GM20431 (cell line): ENCODE data around the gene SUSD1.

ENCODE experiments used
- in situ Hi-C: fragments of 300-500 bp; cut with MseI, MboI; formaldehyde crosslinking; loops from one replicate; pipeline ENCODE4 v1.15.0; 2020; ENCODE audit warnings: low sequenced_read_pairs; ENCODE audit not compliant: unreplicated experiment

Gene SUSD1

DNA sequence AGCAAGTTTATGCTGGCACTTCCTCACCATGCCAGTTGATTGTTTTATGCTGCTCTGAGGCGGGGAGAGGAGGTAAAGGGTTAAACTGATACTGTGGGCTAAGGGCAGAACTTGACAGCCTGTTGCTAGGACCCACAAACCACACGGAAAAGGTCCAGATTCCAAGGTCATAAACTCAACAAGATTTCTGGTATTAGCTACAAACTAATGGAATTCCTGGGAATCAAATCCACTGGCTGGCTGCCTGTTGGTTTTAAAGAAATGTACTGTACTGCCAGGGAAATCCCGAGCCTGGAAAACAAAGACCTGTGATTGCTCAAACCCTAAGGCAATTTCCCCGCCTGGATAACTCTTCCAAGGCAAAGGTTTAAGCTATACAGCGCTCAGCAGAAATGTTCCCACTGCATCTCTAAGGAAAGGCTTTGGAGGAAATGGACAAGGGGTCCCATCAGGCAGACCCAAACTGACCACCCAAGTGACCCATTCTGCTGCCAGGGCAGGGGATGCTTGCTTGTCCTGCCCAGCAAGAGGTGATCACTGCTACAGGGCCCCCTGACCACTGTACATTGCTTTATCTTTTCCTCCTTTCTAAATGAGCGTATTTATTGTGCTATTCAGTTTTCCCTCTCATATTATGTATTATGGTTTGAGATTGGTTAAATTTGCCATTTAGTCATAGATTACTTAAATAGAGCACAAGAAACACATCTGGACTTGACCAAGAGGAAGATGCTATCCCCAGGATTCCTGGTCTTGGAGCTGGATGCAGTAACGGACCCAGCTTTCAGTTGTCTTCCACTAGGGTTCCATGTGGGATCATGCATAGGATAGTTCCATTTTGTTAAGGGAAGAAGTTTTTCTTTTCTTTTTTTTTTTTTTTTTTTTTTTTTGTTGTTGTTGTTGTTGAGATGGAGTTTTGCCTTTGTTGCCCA lies 124.3 kb downstream of the SUSD1 start:
- in situ Hi-C loops: no loop called here

DNA sequence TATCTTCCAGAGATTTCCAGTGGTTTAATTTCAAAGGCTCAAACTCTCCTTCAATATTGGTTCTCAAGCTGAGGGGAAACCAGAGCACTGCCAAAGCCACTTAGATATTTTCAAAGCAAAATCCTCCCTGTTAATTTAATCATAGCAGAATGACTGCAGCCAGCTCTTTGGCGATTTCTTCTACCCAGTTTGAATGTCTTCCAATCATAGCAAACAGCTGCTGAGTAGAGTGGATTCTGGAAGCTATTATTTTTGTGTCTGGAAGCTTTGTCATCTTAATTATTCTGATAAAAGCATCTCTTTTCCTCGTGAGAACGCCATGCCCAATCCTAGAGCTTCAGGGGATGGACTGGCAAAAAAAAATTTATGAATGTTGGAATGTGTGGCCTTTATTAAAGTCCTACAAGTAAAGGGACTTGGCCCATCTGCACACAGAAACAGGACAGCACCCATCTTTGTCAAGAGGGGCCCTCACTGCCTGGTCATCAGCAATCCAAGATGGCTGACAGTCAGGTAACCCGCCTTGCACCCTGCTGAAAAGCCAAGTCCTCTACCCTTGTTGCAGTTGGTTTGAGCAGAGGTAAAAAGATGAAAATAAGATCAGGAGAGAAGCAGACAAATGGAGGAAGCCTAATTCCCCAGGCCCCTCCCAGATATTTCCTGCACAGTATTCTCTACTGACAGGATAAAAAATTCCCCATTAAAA lies 125.1 kb downstream of the SUSD1 start:
- in situ Hi-C loops: no loop called here

- in situ Hi-C loops: no loop called here
These were observed 126.0 kb downstream of the SUSD1 start for GRCh38 chr9:112048924-112049691.

DNA sequence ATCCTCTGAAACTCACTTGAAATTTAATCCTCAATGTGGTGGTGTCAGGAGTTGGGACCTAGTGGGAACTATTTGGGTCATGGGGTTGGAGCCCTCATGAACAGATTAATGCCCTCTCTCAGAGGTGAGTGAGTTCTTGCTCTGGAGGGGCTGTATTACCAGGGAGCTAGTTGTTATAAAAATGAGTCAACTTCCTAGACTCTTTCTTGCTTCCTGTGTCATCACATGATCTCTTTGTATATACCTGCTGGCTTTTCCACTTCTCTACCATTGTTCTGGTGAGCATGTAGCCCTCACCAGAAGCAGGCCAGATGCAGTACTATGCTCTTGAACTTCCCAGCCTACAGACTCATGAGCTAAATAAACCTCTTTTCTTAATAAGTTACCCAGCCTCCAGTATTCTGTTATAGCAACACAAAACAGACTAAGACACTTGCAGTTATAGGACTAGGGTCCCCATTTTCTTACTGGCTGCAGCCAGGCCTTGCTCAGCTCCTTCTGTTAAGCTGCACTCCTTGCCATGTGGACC lies 127.5 kb downstream of the SUSD1 start:
- in situ Hi-C loops: no loop called here

- in situ Hi-C loops: no loop called here
These were observed 128.9 kb downstream of the SUSD1 start for GRCh38 chr9:112046181-112046580.

DNA sequence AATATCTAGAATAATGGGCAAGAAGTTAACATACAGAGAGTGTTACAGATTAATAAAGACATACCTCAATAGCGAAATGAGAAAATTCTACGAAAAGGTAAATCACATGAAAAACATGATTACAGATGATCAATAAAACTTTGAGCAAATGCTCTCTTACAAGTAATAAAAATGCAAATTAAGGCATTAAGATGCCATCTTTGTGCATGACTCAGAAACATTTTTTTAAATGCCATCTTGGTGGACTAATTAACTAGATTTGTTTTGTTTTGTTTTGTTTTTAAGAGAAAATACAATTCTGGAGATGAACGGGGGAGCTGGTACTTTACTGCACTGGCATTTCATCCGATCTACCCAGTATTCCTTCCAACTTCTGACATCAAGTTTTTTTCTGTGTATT lies 130.2 kb downstream of the SUSD1 start:
- in situ Hi-C loops: no loop called here

DNA sequence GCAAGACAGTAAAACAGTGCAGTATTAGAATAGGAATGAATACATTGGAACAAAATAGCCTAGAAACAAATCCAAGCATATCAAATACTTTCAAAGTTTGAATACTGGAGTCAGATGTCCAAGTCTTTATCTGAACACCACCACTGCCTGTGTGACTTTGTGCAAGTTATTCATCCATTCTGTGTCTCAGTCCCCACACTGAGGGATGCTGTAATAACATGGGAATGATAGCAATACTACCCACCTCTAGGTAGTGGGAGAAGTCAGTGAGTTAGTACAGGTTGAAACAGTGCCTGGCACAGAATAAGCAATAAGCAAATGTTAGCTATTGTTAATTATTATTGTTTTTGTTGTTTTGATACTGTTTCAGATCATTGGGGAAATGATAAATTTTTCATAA lies 130.9 kb downstream of the SUSD1 start:
- in situ Hi-C loops: no loop called here

DNA sequence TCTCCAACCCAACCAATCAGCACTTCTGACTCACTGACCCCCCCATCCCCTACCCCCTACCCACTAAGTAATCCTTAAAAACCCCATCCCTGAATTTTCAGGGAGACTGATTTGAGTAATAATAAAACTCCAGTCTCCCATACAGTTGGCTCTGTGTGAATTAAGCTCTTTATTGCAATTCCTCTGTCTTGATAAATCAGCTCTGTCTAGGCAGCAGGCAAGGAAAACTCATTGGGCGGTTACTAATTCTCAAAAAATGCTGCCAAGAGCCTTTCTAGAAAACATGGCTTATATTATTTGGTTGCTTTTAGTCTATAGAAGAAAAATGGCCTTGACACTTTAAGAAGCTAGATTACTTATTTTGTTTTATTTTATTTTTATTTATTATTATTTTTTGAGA lies 131.7 kb downstream of the SUSD1 start:
- in situ Hi-C loops: no loop called here

- in situ Hi-C loops: no loop called here
These were observed 132.3 kb downstream of the SUSD1 start for GRCh38 chr9:112042769-112043168.

DNA sequence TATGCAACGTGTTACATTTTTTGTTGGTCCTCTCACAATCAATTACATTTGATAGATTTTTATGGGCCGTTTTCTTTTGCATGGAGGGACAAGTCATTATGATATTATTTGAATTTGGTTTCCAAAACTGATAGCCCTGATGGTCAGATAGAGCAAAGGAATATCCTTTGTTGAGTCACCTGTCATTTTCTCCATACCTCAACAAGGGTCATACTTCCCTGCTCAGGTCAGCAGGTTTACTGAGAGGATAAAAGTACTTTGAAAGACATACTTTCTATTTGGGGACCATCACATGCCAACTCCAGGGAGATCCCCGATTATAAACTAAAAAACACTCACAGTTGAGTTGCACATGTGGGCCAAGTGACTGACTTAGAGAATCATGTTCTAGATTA lies 132.9 kb downstream of the SUSD1 start:
- in situ Hi-C loops: no loop called here

GRCh38 chr9:112041536-112042243 lies 133.4 kb downstream of the SUSD1 start:
- in situ Hi-C loops: no loop called here

GRCh38 chr9:112041199-112041535 lies 133.9 kb downstream of the SUSD1 start:
- in situ Hi-C loops: no loop called here

DNA sequence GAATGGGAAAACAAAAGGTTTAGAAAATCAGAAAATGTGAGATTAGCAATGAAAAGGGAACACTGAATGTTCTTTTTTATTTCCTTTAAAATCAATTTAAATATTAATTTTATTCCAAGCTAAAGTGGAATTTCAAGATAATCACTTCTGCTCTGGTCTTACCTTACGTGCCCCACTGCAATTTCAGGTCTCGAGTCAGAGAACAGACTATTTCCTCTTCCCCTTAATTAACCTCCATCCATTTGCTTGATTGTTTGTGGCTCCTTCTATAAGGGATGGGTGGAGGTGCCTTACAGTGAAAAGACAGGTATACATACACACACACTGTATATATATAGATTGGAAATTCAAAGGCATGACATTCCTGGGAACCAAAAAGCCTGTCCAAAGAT lies 137.1 kb downstream of the SUSD1 start:
- in situ Hi-C loops: no loop called here

- in situ Hi-C loops: no loop called here
These were observed 137.6 kb downstream of the SUSD1 start for GRCh38 chr9:112037281-112038016.

- in situ Hi-C loops: no loop called here
These were observed 139.8 kb downstream of the SUSD1 start for GRCh38 chr9:112035166-112035826.

- in situ Hi-C loops: no loop called here
These were observed 140.9 kb downstream of the SUSD1 start for GRCh38 chr9:112034216-112034611.

- in situ Hi-C loops: no loop called here
These were observed 141.6 kb downstream of the SUSD1 start for GRCh38 chr9:112033237-112034215.

- in situ Hi-C loops: no loop called here
These were observed 142.4 kb downstream of the SUSD1 start for GRCh38 chr9:112032743-112033142.
